Stimulated activated CD8-positive, alpha-beta memory T cell treated with anti-CD3 and anti-CD28 coated beads, Interleukin-15, amount 100 ng/mL, for 4 hours (primary cell): Measurements from ENCODE around the gene NOL4L.
A peak's percentile ranks its signal among the peaks of the same experiment; 100 is the strongest.

Source experiments
- DNase-seq, 2 donors: peaks; one replicate each; pipeline ENCODE4 v3.0.0-alpha.2; 2020; ENCODE audit warnings: low read depth in 2 of 2

The NOL4L gene

DNA sequence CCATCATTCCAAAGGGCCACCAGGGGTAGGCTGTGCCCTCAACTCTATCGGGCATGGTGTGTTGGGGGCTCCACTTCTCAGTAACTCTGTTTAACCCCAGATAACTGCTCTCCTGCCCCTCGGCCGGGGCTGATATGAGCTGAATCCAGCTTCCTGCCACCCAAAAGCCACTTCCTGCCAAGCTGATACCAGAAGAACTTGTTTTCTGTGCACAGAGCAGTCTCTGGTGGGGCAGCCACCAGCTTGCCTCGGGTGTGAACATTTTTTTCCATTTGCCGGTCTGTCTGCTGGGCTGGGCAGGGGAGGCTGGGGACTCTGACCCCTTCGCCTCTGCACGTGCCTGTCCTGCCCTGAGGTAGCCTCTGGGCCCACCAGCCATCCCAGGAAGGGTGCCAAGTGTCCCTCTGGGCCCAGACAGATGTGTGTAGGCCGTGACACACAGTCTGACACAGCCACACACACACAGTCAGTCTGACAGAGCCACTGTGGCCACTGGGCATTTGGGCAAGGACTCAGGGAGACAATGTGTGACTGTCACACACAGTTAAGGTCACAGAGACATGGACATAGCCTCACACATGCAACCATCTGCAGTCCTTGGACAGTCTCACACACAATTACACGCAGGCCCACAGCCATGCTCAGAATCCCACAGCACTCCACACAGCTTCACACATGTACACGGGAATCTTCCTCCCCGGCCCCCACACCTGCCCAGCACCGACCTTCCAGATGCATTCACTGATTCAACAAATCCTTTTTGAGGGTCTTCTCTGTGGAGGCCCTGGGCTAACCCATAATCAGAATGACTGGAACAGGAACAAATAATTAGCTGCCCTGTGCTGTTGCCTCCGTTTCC, 45.1 kb downstream of the NOL4L start:
- DNase-seq = peak; percentile 45 to 50

GRCh38 chr20:32539026-32539816, 45.9 kb downstream of the NOL4L start:
- DNase-seq = no peak

GRCh38 chr20:32538526-32538939, 46.6 kb downstream of the NOL4L start:
- no peak for DNase-seq

- DNase-seq = no peak
Observed at GRCh38 chr20:32537657-32538525, 47.2 kb downstream of the NOL4L start.

- peak in 1 of 2 donors; percentile 31 for DNase-seq
Observed at GRCh38 chr20:32536851-32537656, 48.1 kb downstream of the NOL4L start.

GRCh38 chr20:32535953-32536823, 48.9 kb downstream of the NOL4L start:
- peak in 1 of 2 donors; percentile 42 for DNase-seq

DNA sequence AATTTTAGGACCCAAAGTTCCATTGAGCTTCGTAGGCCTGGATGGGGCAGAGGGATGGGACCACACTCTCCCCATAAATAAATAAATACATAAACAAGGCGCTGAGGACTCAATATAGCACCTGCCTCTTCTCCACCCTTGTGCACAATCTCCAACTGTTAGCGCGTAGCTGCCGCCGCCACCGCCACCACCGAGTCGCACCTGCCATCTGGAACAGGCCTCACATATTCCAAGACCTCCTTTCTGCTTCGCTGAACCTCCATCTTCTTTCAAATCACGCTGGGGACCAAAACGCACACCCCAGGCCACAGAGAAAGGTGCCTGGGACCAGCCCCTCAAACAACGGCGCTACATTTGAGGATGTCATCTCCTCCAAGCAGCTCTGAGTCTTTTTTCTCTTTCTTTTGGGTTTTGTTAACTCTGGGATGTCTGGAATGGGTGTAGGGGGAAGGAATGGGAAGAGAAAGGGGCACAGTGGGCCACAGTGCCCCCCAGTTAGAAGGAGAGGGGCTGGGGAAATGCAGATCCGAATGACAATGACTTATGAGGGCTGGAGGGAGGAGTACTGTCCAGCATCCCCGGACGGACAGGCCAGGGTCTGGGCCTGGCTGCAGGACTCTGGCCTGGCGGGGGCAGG, 49.7 kb downstream of the NOL4L start:
- no peak for DNase-seq

- peak; percentile 33 to 61 for DNase-seq
Observed at GRCh38 chr20:32534661-32535240, 50.4 kb downstream of the NOL4L start.

GRCh38 chr20:32533732-32534131, 51.4 kb downstream of the NOL4L start:
- no peak for DNase-seq

DNA sequence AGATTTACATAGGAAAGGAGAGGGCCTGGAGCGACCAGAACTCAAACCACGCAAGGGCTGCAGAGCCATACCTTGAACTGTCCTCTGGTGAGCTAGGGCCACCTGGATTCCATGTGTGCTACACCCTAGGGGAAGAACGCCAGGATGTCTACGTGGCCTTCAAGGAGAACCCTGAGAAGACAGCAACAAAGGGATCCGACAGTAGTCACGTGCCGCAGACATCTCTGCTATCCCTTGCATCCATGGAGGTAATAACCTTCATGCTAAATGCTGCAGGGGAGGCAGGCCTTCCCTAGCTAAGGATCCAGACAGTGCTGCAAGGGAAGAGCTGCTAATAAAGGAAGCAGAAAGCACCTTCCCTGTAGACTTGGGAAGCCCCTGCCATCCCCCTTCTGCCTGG, 52.9 kb downstream of the NOL4L start:
- DNase-seq = no peak

GRCh38 chr20:32528905-32529670, 56.0 kb downstream of the NOL4L start:
- no peak for DNase-seq

DNA sequence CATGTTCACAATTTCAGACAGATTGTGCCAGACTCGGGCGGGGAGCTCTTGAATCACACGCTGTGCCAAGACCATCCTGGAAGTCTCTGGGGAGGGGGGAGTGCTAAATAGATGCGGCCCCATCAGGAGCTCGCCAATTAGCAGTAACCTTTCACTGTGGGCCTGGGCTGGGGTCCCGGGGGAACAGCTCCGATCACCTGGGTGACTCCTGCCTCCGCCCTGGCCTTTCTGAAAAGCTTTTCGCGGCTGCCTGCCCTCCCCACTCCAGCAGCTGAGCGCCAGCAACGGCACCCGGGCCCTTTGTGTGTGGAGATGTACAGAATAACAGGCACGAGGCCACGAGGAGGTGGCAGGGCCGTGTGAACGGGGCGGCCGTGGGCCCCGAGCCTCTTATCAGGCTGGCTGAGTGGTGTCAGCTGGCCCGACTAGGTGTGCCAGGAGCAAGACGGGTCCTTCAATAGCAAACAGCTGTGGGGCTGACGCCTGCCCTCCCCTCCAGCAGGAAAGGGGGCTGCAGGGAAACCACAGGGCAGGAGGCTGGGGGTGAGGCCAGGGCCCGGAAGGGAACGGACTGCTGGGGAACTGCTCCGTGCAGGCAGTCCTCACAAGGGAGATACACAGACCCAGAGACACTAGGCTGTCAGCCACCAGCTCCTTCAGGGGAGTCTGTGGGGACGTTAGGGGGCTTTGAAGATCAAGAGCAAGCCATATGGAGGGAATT, 56.8 kb downstream of the NOL4L start:
- DNase-seq = no peak

DNA sequence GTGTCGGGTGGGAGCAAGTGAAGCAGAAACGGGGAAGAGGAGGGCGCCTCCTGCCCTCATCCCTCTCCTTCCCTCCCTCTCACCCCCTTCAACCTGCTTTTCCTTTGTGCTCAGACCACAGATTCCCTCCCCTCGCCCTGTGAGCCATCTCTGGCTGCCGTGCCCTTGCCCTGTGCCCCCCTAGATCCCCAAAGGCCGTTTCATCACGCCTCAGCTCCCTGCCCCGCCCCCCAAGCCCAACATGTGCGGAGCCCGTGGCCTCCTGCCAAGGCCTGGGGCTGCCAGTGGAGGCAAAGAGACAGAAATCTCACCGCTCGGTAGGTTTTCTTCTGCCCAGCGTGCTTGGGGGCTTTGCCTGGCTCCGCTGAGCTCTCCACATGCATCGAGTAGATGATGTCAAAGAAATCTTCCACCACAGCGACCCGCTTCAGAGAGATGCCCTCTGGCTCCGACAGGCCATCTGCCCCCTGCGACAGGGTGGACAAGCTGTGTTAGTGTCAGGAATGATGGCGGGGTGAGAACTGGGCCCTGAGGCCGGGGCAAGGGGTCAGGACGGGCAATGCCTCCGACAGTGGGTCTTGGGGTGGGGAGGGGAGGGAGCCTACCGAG, 57.6 kb downstream of the NOL4L start:
- no peak for DNase-seq

- no peak for DNase-seq
Observed at GRCh38 chr20:32527052-32527446, 58.1 kb downstream of the NOL4L start.

DNA sequence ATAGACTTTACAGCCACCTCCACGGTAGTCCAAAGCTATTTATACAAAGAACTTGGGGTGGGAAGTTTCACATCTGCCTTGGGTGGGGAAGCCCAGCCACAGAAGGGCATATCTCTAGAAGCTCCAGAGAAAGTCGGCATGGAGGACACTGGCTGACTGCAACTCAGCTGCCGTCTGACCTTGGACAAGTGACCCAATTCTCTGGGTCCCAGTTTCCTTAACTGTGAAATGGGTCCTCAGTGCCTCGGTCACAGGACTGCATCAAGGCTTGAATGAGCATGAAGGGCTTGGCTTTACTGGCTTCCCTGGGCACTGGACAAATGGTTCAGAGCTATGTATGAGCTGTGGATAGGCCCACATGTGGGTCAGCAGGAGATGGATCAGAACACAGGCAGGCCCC, 58.6 kb downstream of the NOL4L start:
- no peak for DNase-seq

DNA sequence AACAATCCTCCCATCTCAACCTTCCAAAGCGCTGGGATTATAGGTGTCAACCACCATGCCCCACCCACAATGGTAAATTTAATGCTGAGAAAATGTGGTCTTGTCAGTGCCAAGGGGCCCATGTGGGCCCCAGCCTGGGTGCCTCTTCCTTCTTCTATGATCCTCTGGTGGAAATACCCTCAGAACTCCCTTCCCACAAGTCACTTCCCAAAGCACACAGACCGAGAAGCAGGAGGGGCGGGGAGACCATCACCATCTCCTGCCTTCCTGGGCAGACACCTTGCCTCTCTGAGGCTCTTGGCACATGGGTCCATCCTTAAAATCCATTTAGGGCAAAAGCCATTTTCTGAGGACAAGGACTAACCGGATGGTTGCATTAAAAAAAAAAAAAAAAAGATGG, 59.0 kb downstream of the NOL4L start:
- DNase-seq = no peak

DNA sequence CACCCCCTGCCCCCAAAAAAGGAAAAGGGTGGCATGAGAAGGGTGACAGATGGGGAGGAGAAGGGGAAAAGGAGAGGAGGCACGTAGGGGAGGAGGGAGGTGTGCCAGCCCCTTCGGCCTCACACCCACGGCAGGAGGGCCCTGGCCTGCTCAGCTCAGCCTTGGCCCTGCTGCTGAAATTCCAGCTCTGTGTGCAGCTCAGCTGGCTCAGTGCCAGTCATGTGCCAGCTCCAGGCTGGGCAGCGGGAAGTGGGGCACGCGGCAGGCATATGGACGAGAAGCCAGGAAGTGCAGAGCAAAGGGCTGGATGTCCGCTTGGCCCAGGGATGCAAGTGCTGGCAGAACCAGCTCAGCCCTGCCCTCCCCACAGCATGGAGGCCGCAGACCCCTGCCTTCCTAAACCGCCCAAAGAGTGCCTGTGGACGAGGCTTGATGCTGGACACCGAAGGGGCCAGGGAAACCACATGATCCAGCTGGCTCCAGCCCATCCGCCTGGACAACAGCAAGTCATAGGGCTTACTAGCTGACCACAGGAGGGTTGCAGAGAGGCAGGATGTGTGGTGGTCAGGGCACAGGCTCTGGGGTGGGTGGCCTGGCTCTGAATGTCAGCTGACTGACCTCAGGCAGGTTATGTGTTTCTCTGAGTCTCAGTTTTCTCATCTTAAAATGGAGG, 60.2 kb downstream of the NOL4L start:
- DNase-seq = no peak
